Sigmoid colon (tissue), 7 donors: ENCODE results near the gene ARHGAP44. TPM values are rescaled to one million over a fixed set of nuclear protein-coding genes. Genes with fewer than 3 reads are reported as not detected.

Source experiments
- DNase-seq: peaks from one replicate; pipeline ENCODE4 v3.0.0-alpha.2; 2019
- H3K27ac ChIP-seq, 4 donors: fragments of 200-600 bp; sonication (generic); one replicate each; pipeline ENCODE4 v1.5.1; 2016 to 2019; ENCODE audit warnings: mild to moderate bottlenecking in 1 of 4
- H3K27me3 ChIP-seq, 3 donors: fragments of 200-600 bp; sonication (generic); one replicate each; pipeline ENCODE4 v1.5.1; 2019; ENCODE audit warnings: mild to moderate bottlenecking in 1 of 3
- H3K36me3 ChIP-seq, 4 donors: fragments of 200-600 bp; sonication (generic); one replicate each; pipeline ENCODE4 v1.5.1; 2016 to 2019
- H3K4me1 ChIP-seq, 4 donors: fragments of 200-600 bp; sonication (generic); one replicate each; pipeline ENCODE4 v1.5.1; 2017 to 2019
- H3K4me3 ChIP-seq, 4 donors: fragments of 200-600 bp; sonication (generic); one replicate each; pipeline ENCODE4 v1.5.1; 2017 to 2019; ENCODE audit warnings: mild to moderate bottlenecking in 2 of 4, moderate library complexity in 1 of 4
- H3K9me3 ChIP-seq, 4 donors: fragments of 200-600 bp in 3 of 4; sonication (generic) in 3 of 4; one replicate each; pipeline versions ENCODE4 v1.5.1 to v1.6.1; 2013 to 2019
- EP300 ChIP-seq, 4 donors: sonication (generic); formaldehyde crosslinking; IDR thresholded peaks; one replicate each; pipeline ENCODE4 v1.6.1; 2017; ENCODE audit warnings: antibody characterized with exemption in 4 of 4
- POLR2A ChIP-seq, 2 donors: fragments of 450-650 bp; IDR thresholded peaks; one replicate each; pipeline ENCODE4 v1.6.1; 2016; ENCODE audit warnings: antibody characterized with exemption in 2 of 2, mild to moderate bottlenecking in 2 of 2, moderate library complexity in 2 of 2
- POLR2AphosphoS5 ChIP-seq, 4 donors: sonication (generic); formaldehyde crosslinking; IDR thresholded peaks; one replicate each; pipeline ENCODE4 v1.6.1; 2017; ENCODE audit warnings: antibody characterized with exemption in 4 of 4
- WGBS, 2 donors: extraction: QIAGEN DNeasy Blood & Tissue Kit; methylation state at CpG; one replicate each; pipeline ENCODE4 v1.1.7; 2013; 5-methylcytosine and 5-hydroxymethylcytosine counted together
- intact Hi-C: fragments of 100-400 bp; cut with DNase I; formaldehyde crosslinking; loops from one replicate; pipeline ENCODE4 v1.15.1; 2023
- polyA plus RNA-seq, 3 donors: library from polyadenylated mRNA; stranded (reverse); fragments of 200-250 nt; gene quantifications; one replicate each; pipeline ENCODE4 v1.2.3, GENCODE V29; 2013
- total RNA-seq, 4 donors: library from RNA; depleted of rRNA; stranded (reverse); fragments of >200 nt; gene quantifications; one replicate each; pipeline ENCODE4 v1.1.0, GENCODE V29; 2016
- TF ChIP-seq, protein P1 (sequence below), 4 experiments: fragments of 450-650 bp in 3 of 4; fragments of 200-600 bp in 1 of 4; IDR thresholded peaks; one replicate each; pipeline ENCODE4 v1.5.1; 2016 to 2019; ENCODE audit warnings: antibody characterized with exemption in 4 of 4, mild to moderate bottlenecking in 3 of 4, moderate library complexity in 2 of 4
- donor health status: healthy with polysubstance abuse.
- donor health status: Bipolar disorder and iron deficiency.
- donor health status: healthy.

ARHGAP44 gene
- total and polyA plus RNA-seq, 7 donors: 2.6 to 23.8 (median 6.4) TPM

DNA sequence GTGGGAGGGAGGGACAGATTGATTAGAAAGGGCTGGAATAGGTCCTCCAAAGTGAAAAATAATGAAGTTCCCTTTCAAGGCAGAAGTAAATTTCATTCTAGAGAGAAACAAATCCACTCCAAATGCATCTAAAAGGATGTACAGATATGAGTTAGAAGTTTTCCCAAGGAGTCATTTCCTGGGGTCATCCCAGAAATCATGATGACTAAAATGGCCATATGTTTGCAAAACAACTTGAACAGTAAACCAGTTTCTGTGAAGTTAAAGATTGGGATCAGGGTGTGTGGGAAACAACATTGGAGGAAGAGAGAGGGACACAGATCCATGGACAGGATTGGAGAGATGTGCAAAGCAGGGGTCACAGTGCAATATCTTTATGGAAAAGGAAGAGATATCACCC, 32.5 kb upstream of the ARHGAP44 start:
- Histone ChIP-seq H3K4me1 (no peaks in the 10 kb centered on the region), H3K27me3 (no peaks in the 10 kb centered on the region), H3K36me3 (peaks cover 19 to 94% (median 31%) of the 10 kb centered on the region in 4 donors), H3K27ac (no peak overlapping the region), H3K9me3 (no peaks in the 10 kb centered on the region), H3K4me3 (no peak overlapping the region)
- TF ChIP-seq, protein P1, sequence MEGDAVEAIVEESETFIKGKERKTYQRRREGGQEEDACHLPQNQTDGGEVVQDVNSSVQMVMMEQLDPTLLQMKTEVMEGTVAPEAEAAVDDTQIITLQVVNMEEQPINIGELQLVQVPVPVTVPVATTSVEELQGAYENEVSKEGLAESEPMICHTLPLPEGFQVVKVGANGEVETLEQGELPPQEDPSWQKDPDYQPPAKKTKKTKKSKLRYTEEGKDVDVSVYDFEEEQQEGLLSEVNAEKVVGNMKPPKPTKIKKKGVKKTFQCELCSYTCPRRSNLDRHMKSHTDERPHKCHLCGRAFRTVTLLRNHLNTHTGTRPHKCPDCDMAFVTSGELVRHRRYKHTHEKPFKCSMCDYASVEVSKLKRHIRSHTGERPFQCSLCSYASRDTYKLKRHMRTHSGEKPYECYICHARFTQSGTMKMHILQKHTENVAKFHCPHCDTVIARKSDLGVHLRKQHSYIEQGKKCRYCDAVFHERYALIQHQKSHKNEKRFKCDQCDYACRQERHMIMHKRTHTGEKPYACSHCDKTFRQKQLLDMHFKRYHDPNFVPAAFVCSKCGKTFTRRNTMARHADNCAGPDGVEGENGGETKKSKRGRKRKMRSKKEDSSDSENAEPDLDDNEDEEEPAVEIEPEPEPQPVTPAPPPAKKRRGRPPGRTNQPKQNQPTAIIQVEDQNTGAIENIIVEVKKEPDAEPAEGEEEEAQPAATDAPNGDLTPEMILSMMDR (IDR thresholded peaks at IDR 0.05): no peak
- TF ChIP-seq EP300 (IDR thresholded peaks at IDR 0.05) (no peak), POLR2A (IDR thresholded peaks at IDR 0.05) (no peak), POLR2AphosphoS5 (IDR thresholded peaks at IDR 0.05) (no peak)
- no peak for DNase-seq
- intact Hi-C loops: no loop called here

DNA sequence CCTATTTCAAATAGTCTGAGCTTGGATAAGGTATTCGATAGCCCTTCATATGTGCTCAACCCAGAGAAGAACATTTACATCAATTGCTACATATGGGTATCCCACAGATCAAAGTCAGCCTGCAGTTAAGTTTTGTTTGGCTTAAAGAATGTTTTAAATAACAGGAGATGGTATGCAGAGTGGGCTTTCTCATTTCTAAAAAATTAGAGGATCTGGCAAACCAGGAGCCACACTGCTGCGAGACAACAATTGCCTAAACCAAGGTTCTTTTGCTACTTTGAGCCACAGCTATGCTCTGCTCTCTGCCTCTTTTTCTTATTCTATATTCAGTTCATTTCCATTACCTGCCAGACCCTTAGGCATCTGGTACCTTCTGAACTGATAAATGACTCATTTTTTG, 30.2 kb upstream of the ARHGAP44 start:
- H3K27ac ChIP-seq: no peak overlapping the region
- intact Hi-C loops: no loop called here
- no peaks in the 10 kb centered on the region for H3K27me3 ChIP-seq
- H3K36me3 ChIP-seq: peaks cover 7 to 94% (median 18%) of the 10 kb centered on the region in 4 donors
- no peak for DNase-seq
- no peak for TF ChIP-seq EP300 (IDR thresholded peaks at IDR 0.05)
- TF ChIP-seq POLR2AphosphoS5 (IDR thresholded peaks at IDR 0.05): no peak
- no peak for TF ChIP-seq POLR2A (IDR thresholded peaks at IDR 0.05)
- TF ChIP-seq, protein P1 (IDR thresholded peaks at IDR 0.05): no peak
- H3K4me3 ChIP-seq: no peak overlapping the region
- no peaks in the 10 kb centered on the region for H3K9me3 ChIP-seq
- H3K4me1 ChIP-seq: no peaks in the 10 kb centered on the region
- WGBS, 2 donors: 73 to 94% methylated on average over 2 of the region's 2 CpGs

DNA sequence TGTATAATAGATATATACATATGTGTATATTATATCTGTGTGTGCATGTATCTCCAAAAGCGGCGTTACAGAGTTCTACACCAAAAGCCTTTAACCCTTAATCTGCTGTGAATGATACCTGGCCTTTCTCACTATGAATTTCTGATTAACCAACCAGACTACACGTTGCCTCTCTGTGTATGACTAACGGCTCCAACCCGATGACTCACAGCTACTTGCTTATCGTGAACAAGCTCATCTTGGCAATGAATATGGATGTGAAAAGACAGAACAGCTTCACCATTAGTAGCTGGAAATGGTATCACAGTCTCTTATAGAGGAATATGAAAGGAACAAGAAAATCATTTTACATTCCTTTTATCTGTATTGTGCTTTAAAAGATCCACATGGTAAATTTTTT, 23.8 kb upstream of the ARHGAP44 start:
- WGBS, 2 donors: 68 to 69% methylated on average over 6 of the region's 6 CpGs
- DNase-seq: no peak
- TF ChIP-seq EP300 (IDR thresholded peaks at IDR 0.05) (no peak), POLR2AphosphoS5 (IDR thresholded peaks at IDR 0.05) (no peak), POLR2A (IDR thresholded peaks at IDR 0.05) (no peak)
- TF ChIP-seq, protein P1 (IDR thresholded peaks at IDR 0.05): no peak
- Histone ChIP-seq H3K36me3 (peaks cover 3 to 49% (median 4%) of the 10 kb centered on the region in 4 donors), H3K4me1 (no peaks in the 10 kb centered on the region), H3K9me3 (no peaks in the 10 kb centered on the region), H3K27ac (no peak overlapping the region), H3K4me3 (no peak overlapping the region), H3K27me3 (no peaks in the 10 kb centered on the region)
- intact Hi-C loops: loop anchor here (10.0 kb wide), 1 partner anchor 239 kb away; no protein-coding TSS in a partner anchor

DNA sequence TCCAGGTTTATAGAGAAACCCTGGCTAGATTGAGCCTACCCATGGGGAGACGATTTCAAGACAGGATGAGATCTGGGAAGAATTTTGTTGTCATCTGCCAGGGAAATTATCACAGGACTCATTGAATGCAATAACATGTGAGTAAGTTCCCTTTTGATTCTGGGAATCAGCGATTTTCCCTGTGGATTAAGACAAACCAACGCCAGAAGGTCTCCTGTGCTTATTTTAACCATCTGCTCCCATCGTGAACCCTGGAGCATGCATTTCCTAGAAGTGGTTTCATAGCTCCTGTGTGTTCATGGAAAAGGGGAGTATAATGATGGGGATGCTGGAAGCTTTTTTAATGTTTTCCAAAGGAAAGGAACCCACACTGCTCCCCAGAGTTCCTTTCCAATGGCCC, 21.0 kb upstream of the ARHGAP44 start:
- H3K27ac ChIP-seq: no peak overlapping the region
- TF ChIP-seq POLR2A (IDR thresholded peaks at IDR 0.05) (no peak), POLR2AphosphoS5 (IDR thresholded peaks at IDR 0.05) (no peak), EP300 (IDR thresholded peaks at IDR 0.05) (no peak)
- TF ChIP-seq, protein P1 (IDR thresholded peaks at IDR 0.05): no peak
- no peaks in the 10 kb centered on the region for H3K27me3 ChIP-seq
- no peaks in the 10 kb centered on the region for H3K4me1 ChIP-seq
- no peak for DNase-seq
- no peaks in the 10 kb centered on the region for H3K9me3 ChIP-seq
- 75 to 83% methylated on average over 4 of the region's 4 CpGs for WGBS, 2 donors
- intact Hi-C loops: loop anchor here (10.0 kb wide), 1 partner anchor 237 kb away; no protein-coding TSS in a partner anchor
- H3K4me3 ChIP-seq: no peak overlapping the region
- H3K36me3 ChIP-seq: peaks cover 0 to 24% (median 1%) of the 10 kb centered on the region in 4 donors

DNA sequence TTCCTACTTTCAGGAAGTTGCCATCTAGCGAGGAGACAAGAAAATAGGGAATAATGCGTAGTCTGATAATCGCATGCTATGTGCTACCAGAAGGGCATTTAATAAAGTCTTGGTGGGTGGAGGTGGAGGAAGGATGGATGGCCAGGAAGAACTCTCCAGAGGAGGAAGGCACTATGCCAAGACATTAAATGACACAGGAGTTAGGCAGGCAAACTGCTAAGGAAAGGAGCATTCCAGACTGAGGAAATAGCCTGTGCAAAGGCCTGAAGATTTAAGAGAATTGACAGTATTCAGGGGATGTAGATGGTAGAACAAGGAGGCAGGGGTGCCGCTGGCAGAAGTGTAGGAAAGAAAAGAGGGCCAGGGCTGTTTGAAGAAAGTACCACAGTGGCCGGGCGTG, 19.3 kb upstream of the ARHGAP44 start:
- TF ChIP-seq EP300 (IDR thresholded peaks at IDR 0.05): no peak
- peak in 2 of 4 donors; percentile 28 to 37 for TF ChIP-seq POLR2AphosphoS5 (IDR thresholded peaks at IDR 0.05)
- Histone ChIP-seq H3K4me1 (no peaks in the 10 kb centered on the region), H3K4me3 (no peak overlapping the region), H3K9me3 (no peaks in the 10 kb centered on the region), H3K36me3 (peaks cover 0 to 8% (median 0%) of the 10 kb centered on the region in 4 donors), H3K27me3 (no peaks in the 10 kb centered on the region), H3K27ac (no peak overlapping the region)
- intact Hi-C loops: loop anchor here (10.0 kb wide), 1 partner anchor 235 kb away; no protein-coding TSS in a partner anchor
- WGBS, 2 donors: 96 to 97% methylated on average over 6 of the region's 6 CpGs
- no peak for DNase-seq
